HG02571 (cell line): ENCODE results near the gene CCN2.

ENCODE experiments used
- ATAC-seq: cut with Tn5 transposase; IDR thresholded peaks from one replicate; pipeline ENCODE4 v1.9.1; 2021; ENCODE audit warnings: mild to moderate bottlenecking, moderate library complexity; ENCODE audit not compliant: unreplicated experiment

Gene CCN2

DNA sequence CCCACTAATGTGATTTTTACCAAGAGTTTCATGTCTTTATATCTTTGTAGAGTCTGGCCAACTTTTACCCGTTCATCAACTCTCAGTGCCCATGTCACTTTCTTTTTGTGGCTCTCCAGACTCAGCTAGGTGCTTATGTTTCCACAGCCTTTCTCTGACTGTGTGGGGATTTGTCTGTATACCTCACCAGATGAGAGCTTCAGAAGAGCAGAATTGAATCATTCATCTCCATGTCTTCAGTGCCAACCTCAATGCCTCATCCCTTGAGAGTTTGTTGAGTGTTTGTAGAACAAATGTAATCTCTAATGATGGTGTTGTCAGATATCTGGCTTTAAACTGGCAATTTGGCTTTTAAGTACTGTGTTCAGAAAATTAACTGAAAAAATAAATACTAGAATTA lies 16.8 kb upstream of the CCN2 start:
- ATAC-seq, result no peak

DNA sequence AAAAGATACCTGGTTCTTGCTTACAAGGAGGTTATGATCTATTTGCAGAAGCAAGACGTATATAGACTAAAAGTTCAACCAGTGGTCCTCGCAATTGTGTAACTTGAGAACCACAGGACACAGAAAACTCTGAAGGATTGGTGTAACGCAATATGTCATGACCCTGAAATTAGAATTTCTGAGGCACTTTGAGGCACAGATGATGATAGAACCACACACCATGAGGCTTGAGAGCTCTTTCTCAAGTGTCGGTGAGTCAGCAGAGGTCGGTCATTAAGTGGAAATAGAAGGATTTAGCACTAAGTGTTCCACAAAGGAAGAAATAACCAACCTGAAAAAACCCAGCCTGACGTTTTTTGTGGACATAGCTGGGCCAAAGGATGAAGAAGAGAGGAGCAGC lies 15.3 kb upstream of the CCN2 start:
- no peak for ATAC-seq

DNA sequence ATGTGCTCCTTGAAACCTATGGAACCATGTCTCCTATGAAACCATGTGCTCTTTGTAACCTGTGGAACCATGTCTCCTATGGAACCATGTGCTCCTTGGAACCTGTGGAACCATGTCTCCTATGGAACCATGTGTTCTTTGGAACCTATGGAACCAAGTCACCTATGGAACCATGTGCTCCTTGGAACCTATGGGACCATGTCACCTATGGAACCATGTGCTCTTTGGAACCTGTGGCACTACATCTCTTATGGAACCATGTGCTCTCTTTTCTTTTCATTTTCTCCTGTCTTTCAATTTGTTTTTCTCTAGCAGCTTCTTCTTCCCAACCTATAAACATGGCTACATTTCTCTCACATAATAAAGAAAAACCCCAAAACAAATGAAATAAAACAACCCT lies 11.9 kb upstream of the CCN2 start:
- ATAC-seq, result no peak

DNA sequence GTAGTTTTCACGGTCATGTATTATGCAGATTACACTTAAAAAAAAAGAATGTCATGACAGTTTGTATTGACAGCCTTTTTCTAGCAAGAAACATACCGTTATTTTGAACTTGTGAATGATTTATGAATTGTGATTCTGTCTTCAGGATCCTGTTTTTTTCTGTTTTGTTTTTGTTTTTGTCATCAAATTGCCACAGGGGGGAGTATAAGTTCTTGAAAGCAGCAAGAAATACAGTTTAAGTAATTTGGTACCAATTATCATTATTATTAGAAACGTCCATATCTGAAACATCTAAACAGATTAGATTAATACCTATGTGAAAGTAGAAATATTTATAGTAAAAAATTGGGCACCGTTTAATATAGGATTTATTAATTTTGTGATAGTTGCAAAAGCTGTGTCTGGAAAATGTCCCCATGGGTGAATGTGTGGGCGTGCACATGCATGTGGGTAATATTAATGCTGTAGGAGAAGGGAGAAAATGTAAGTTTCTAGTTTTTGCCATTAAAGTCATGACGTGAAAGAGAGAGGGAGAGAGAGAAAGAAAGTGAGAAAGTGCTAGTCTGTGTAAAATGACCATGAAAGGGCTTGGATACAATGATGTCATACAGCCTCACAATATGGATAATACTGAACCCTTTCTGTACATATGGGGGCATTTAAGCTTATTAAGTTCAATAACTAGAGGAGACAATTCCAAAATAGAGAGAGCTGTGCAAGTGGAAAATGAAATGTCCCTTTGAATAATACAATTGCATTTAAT lies 9.4 kb upstream of the CCN2 start:
- ATAC-seq, result no peak

DNA sequence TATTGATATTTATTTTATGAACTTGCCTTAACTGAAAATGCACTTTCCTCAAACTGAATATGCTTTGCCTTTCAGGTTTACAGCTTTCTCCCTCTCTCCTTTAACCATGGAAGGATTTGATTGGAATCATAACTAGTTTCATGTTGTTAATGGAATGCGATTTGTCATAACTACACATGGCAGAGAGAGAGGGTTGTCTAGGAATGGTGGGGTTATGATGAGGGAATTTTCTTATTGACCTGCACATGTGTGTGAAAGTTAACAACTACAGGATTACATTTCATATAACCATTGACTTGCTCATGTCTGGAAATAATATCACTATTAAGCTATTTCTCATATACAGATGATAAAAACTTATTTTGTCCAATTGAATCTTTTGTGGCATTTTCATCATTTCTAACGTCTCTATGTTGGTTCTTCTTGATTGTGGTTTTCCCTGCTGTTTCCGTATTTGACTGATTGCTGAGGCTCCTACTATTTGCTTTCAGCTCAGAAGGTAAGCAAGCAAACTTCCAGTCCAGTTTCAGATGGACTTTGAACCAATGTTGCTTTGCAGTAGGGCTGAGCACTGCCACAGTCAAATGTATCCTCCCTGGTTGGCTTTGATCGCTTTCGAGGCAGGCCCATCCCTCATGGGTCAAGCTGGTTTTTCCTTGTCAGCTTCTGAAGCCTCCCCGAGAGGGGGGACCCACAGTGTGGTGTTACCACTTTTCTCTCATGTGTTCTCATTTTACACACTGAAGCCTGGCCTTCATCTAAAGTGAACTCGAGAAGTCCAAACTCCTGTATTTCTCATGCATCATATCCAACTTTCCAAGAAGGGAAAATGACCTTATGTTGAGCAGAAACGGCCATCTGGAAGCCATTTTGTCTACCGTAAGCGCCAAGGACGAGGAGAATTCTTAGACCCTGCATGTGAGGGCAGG lies 7.6 kb upstream of the CCN2 start:
- no peak for ATAC-seq

DNA sequence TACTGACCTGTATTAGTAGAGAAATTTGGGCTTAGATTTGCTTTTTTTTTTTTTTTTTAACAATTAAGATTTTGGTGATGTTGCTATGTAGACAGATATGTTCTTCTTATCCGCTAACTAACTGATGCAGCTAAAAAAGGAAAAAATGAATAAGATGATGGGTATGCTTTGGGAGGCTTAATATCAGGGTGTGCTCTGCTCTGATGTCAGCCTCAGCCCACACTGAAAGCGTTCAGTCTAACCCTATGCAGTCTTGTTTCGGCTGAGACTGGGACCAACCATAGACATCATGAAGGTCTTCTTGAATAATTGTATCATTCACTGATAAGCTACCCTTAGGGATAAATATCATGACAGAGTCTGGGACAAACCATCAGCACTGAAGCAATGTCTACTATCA lies 6.9 kb upstream of the CCN2 start:
- no peak for ATAC-seq

DNA sequence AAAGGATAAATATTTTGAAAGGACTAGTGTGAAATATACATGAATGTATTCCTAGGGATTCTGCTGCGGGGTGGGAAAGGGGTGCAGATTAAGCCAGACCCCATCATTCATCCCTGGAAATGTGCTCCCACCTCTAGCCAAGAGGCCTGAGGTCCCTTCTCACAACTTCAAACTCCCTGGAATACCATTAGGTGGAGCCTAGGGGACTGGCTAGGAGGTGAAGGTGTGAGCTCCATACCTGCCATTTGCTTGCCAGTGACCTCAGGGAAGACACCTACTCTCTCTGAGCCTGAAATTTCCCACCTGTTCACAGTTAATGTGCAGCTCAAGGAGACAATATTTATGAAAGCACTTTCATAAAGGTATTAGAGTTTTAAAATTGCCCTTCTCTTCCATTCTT lies 4.7 kb upstream of the CCN2 start:
- ATAC-seq, result no peak

DNA sequence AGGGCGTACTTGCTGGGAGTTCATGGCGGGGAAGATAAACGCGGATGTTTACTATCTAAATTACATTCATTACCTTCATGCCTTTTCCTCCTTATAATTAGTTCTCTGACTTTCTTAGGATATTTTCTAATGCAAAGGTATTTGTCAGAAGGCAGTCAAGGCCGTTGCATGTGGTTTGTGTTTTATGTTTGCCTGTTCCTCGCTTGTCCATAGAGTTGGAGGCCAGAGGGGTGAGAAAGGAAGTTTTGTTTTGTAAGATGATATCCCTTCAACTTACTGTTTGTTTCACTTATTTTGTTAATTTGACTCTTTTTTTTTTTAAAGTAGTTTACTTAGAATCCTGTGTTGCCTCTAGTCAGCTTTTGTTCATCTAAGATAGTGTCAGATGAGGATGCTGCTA lies 4.0 kb upstream of the CCN2 start:
- ATAC-seq, result no peak

DNA sequence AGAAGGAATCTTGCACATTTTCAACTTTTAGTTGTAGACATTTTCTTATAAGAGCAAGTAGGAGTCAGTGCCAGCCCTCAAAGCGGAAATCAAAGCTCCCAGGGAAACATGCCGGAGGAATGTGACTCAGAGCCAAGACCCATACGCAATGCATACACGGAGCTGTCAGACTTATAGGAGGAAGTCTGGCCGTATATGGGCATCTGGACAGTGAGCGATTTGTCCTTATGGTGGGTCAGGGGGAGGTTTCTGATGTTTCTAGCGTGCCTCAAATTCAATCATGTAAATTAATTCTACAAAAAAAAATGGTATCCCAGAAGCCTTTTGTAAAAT lies 3.6 kb upstream of the CCN2 start:
- ATAC-seq, result no peak

DNA sequence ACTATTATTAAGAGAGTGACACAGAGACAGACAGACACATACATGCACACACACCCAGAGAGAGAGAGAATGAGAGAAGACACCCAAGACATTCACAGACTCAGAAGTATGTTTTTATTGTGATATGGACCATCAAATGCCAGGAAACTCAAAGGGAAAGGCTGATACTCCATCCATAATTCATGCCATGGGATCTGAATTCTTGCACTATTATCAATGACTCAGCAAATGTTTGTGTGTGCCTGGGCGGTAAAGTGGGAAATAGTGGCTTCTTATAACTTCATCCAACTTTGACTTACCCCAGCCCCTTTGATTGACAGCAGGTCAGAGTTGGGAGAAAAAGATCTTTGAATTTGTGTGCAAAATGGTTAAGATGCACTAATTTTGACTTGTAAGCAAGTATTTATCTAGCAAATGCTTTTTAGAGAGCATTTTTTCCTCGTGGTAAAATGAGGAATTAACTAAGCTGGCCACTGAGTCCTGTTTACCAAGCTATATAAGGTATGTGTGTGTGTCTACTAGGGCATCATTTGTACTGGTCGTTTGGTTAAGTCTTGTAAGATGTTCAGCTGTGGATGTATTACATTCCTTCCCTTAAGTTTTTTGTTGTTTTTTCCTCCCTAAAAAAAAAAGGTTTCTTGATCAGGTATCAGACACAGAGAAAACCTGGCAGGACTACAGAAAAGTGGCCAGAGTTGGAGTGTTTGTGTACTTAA lies 3.0 kb upstream of the CCN2 start:
- ATAC-seq, result no peak

DNA sequence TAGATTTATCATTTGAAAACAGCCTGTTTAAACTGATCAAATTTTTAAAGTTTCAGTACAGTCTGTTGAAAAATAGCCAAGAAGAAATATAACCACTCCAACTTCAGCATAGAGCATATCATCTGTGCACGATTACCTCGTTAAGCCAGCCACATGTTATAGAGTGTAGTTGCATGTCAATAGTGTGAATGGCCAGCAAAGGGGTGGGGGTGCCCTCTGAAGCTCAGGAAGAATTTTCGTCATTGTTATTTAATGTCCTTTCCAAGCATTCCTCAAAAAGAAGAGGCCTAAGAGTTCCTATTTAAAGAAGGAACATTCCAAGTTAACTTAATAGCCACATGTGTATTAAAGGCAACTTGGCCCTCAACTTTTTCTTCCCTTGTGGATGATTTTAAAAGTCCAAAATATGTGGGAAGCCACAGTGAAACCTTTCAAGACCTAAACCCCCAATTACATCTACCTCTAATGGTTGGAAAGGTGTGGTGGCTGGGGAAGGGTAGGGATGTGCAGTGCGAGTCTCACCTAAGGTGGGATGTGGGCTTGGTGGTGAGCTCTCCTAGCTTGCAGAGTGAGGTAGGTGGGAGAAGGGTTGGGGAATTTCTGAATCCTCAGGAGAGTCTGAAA lies 1.8 kb upstream of the CCN2 start:
- no peak for ATAC-seq

DNA sequence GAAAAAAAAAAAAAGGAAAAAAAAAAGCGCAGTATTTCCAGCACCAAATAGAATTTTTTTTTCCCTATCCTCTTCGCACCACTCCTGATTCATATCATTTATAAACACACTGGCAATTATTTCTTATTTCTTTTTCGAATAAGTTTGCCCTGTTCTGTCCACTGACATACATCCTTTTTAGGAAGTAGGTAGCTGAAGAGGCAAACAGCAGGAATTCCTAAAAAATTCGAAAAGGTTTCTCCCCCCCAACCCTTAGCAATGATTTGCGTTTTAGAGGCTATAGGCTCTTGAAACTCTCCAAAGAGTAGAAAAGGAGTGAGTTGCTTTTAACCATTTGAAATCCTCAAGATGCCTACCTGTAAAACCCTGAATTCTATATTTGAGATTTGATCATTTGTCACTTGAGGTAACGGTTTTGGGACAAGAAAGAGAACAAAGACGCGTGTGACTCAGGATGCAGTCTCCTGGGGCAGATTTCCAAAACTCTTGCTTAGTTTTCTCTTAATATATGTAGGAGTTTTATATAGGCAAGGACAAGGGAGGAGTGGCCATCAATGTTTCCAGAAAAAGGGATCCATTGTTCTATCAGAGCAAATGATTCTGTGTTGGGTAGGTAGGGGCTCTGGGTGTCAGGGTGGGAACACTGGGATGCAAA lies 531 bp upstream of the CCN2 start:
- no peak for ATAC-seq

DNA sequence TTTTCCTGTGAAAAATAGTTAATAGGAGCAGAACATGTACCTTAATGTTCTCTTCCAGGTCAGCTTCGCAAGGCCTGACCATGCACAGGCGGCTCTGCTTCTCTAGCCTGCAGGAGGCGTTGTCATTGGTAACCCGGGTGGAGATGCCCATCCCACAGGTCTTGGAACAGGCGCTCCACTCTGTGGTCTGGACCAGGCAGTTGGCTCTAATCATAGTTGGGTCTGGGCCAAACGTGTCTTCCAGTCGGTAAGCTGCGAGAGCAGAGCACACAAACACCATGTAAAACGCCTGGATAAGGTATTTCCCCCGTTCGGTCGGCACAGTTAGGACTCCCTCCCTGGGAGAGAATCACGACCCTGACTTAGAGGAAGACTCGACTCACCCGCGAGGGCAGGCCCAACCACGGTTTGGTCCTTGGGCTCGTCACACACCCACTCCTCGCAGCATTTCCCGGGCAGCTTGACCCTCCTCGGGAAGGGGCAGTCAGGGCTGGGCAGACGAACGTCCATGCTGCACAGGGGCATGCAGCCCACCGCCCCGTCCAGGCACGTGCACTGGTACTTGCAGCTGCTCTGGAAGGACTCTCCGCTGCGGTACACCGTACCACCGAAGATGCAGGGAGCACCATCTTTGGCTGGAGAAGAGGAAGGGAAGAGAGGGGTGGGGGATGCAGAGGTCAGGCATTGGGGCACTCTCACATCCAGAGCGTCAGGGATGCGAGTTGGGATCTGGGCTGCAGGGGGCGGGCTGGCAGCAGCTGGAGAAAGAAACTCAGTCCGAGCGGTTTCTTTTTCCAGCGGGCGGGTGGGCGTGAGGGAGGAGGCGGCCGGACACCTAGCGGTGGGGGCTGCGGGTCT lies 1.0 kb downstream of the CCN2 start:
- no peak for ATAC-seq

DNA sequence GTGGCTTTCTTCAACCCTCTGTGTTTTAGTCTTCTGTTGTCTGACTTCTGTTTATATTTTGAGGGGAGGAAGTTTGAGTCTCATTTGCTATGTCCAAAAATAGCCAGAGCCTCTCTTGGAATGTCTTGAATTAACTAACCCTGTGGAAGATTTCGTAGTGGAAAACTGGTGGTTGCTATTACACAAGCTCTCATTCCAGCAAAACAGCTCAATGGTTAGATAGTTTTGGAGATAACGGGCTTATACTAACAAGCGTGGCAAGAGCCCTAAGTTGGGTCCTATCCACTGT lies 1.6 kb downstream of the CCN2 start:
- ATAC-seq, result no peak

DNA sequence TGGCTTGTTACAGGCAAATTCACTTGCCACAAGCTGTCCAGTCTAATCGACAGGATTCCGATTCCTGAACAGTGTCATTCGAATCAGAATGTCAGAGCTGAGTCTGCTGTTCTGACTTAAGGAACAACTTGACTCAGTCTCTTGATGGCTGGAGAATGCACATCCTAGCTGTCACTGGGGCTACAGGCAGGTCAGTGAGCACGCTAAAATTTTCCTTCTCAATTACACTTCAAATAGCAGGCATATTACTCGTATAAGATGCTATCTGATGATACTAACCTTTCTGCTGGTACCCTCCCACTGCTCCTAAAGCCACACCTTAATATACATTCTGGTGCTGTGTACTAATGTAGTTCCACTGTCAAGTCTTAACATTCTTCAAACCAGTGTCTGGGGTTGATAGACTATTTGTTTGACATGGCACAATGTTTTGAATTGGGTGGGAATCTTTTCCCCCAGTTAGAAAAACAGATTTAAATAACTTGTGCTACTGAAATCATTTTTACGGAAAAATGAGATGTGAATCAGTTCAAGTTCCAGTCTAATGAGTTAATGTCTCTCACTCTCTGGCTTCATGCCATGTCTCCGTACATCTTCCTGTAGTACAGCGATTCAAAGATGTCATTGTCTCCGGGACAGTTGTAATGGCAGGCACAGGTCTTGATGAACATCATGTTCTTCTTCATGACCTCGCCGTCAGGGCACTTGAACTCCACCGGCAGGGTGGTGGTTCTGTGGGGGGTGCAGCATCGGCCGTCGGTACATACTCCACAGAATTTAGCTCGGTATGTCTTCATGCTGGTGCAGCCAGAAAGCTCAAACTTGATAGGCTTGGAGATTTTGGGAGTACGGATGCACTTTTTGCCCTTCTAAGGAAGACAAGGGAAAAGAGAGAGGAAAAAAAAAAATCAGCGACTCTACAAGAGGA lies 2.2 kb downstream of the CCN2 start:
- ATAC-seq, result no peak

DNA sequence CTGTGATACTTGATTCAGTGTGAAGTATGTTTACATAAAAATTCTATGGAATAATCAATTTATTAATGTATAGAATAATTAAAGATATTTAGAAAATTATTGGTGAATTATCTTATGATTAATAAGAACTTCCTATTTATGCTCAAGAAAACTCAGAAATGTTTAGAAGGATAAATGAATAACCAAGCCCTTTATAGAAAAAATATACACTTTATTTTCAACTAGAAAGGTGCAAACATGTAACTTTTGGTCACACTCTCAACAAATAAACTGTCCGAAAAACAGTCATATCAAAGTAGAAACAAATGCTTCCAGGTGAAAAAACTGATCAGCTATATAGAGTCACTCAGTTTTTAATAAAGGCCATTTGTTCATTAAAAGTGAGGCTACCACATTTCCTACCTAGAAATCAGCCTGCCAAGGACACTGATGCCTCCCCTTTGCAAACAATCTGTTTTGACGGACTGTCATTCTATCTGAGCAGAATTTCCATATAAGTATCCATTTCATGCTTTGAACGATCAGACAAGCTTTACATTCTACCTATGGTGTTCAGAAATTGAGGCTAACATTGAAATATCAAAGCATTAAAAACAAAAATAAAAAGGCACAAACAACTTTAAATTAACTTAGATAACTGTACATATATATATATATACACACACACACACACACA lies 3.0 kb downstream of the CCN2 start:
- no peak for ATAC-seq

DNA sequence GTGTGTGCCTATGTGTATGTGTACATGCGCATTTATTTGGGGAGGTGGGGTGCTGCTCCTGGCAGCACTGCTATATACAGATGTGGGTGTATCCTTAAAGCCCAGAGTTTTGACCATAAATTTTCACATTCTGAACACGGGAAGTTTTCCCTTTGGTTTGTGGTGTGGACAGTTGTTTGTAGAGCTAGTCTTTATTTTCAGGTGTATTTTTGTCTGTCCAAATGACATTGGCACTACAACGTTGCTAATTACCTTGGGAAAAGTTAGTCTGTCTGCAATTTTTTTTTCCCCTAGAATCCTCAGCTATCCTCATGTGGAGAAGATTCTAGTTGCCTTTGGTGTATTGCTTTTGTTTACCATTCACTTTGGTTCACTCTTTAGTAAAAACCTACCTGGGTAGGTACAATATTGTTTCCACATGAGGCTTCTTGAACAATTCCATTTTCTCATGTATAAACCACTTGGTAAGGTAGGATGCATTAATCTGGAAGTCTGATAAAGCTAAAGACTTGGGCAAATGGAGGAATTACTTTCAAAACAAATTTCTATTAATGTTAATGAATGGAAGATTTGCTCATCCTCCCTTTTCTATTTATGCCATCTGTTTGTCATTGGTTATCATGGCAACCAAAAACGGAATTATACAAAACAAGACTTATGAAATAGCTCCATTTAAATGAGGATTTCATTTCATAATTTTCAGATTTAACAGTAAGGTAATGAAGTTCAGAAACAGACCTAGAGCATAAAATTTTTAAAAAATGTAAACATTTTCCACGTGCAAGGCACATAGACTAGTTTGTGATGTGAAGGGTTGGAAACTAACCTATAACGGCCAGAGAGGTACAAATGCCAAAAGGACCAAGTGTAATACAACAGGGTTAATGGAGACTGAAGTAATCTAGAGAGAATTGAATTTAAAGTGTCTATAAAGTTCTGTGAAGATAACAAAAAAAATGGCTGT lies 3.9 kb downstream of the CCN2 start:
- no peak for ATAC-seq
